K562 (cell line): ENCODE data around the gene RIMOC1. TPM values are rescaled to one million over a fixed set of nuclear protein-coding genes. Genes with fewer than 3 reads are reported as not detected.
A peak's percentile ranks its signal among the peaks of the same experiment; 100 is the strongest.

Experiments used
- BRCA1 ChIP-seq, 2 experiments: fragments of 450-650 bp in 1 of 2; sonication (generic) in 1 of 2; formaldehyde crosslinking in 1 of 2; IDR thresholded peaks; 2 replicates each; pipeline versions ENCODE4 v1.5.0 to v1.6.1; 2017 to 2020; ENCODE audit warnings: mild to moderate bottlenecking in 1 of 2, missing genetic modification reagents in 1 of 2
- BRD9 ChIP-seq: fragments of 450-650 bp; IDR thresholded peaks from 2 replicates; pipeline ENCODE4 v1.6.1; 2018; ENCODE audit warnings: low read depth; ENCODE audit not compliant: partially characterized antibody
- CCNT2 ChIP-seq: IDR thresholded peaks from 2 replicates; pipeline ENCODE4 v1.6.1; 2011; ENCODE audit warnings: borderline replicate concordance, low read depth, mild to moderate bottlenecking, moderate library complexity, mixed read lengths, low read length; ENCODE audit not compliant: insufficient read length; ENCODE audit errors: extremely low read depth
- CHD2 ChIP-seq: IDR thresholded peaks from 2 replicates; pipeline ENCODE4 v1.6.1; 2011; ENCODE audit warnings: low read depth, low read length
- EHMT2 ChIP-seq: fragments of 450-650 bp; IDR thresholded peaks from 2 replicates; pipeline ENCODE4 v1.6.1; 2018; ENCODE audit warnings: antibody characterized with exemption
- ERF ChIP-seq: fragments of 450-650 bp; formaldehyde crosslinking; IDR thresholded peaks from 2 replicates; pipeline ENCODE4 v1.4.0; 2020; ENCODE audit warnings: mild to moderate bottlenecking, mixed read lengths
- FOSL1 ChIP-seq: fragments of 200-800 bp; sonication (Bioruptor generic); conservative IDR thresholded peaks from 2 replicates; pipeline ENCODE4 v1.6.1; 2016; ENCODE audit warnings: missing genetic modification characterization, missing compliant biosample characterization
- FOXJ3 ChIP-seq: sonication (generic); formaldehyde crosslinking; IDR thresholded peaks from 2 replicates; pipeline ENCODE4 v1.4.0; 2020; ENCODE audit warnings: mild to moderate bottlenecking, missing genetic modification reagents
- HOXB6 ChIP-seq: fragments of 250-450 bp; sonication (Bioruptor Pico); IDR thresholded peaks from 2 replicates; pipeline ENCODE4 v1.5.1; 2022; ENCODE audit warnings: mild to moderate bottlenecking, borderline replicate concordance
- MTA3 ChIP-seq: fragments of 450-650 bp; formaldehyde crosslinking; IDR thresholded peaks from 2 replicates; pipeline ENCODE4 v1.6.1; 2017; ENCODE audit warnings: mild to moderate bottlenecking, borderline replicate concordance
- POLR2AphosphoS2 ChIP-seq: IDR thresholded peaks from 2 replicates; pipeline ENCODE4 v1.6.1; 2012; ENCODE audit warnings: low read length, improper control_type of control experiment
- POLR2B ChIP-seq: fragments of 450-650 bp; IDR thresholded peaks from 2 replicates; pipeline ENCODE4 v1.6.1; 2018; ENCODE audit warnings: low read depth; ENCODE audit not compliant: partially characterized antibody
- PTRF ChIP-seq: fragments of 450-650 bp; IDR thresholded peaks from 2 replicates; pipeline ENCODE4 v1.6.1; 2016; ENCODE audit warnings: mild to moderate bottlenecking, missing genetic modification characterization, missing compliant biosample characterization
- SMARCA4 ChIP-seq: fragments of 450-650 bp; IDR thresholded peaks from 2 replicates; pipeline ENCODE4 v1.6.1; 2016
- TOE1 ChIP-seq, 2 experiments: fragments of 450-650 bp in 1 of 2; sonication (generic) in 1 of 2; formaldehyde crosslinking in 1 of 2; IDR thresholded peaks; 2 replicates each; pipeline versions ENCODE4 v1.7.1 to v1.8.0; 2016 to 2022; ENCODE audit warnings: borderline replicate concordance in 2 of 2, mild to moderate bottlenecking in 2 of 2, antibody characterized with exemption in 1 of 2, inconsistent platforms in 1 of 2, low read depth in 1 of 2, missing genetic modification reagents in 1 of 2, moderate library complexity in 1 of 2
- ZBTB43 ChIP-seq: sonication (generic); formaldehyde crosslinking; IDR thresholded peaks from 2 replicates; pipeline ENCODE4 v1.8.0; 2023; ENCODE audit warnings: mild to moderate bottlenecking, missing genetic modification reagents
- ZFP1 ChIP-seq: fragments of 450-650 bp; formaldehyde crosslinking; IDR thresholded peaks from 2 replicates; pipeline ENCODE4 v1.4.0; 2020; ENCODE audit warnings: mild to moderate bottlenecking, mixed read lengths
- ZNF165 ChIP-seq: fragments of 250-450 bp; sonication (Bioruptor Pico); IDR thresholded peaks from 2 replicates; pipeline ENCODE4 v1.4.0; 2020; ENCODE audit warnings: borderline replicate concordance
- ZNF174 ChIP-seq: fragments of 250-450 bp; sonication (Bioruptor Pico); IDR thresholded peaks from 2 replicates; pipeline ENCODE4 v1.4.0; 2020; ENCODE audit warnings: mild to moderate bottlenecking
- ZNF197 ChIP-seq: fragments of 200-800 bp; sonication (Bioruptor generic); IDR thresholded peaks from 2 replicates; pipeline ENCODE4 v1.6.1; 2016; ENCODE audit warnings: low read depth, missing genetic modification characterization, missing compliant biosample characterization
- ZNF518B ChIP-seq: fragments of 250-450 bp; sonication (Bioruptor Pico); IDR thresholded peaks from 2 replicates; pipeline ENCODE4 v1.5.0; 2021; ENCODE audit warnings: mild to moderate bottlenecking, moderate library complexity
- polyA plus RNA-seq, 8 experiments: library from polyadenylated mRNA; depleted of rRNA in 4 of 8; stranded (reverse) in 5 of 8; unstranded in 3 of 8; fragments of >200 nt; fragmentation: Nextera tagmentation in 2 of 8; fragmentation: Illumina TruSeq in 1 of 8; extraction: Ambion mirVana in 2 of 8; extraction: Trizol in 1 of 8; gene quantifications; 2 replicates each; pipeline versions ENCODE4 v1.2.1 to v1.2.3, GENCODE V29; 2011 to 2014; ENCODE audit warnings: inconsistent platforms in 1 of 8, missing spikeins in 1 of 8
- total RNA-seq, 7 experiments: library from RNA; depleted of rRNA in 6 of 7; stranded (reverse); fragments of >200 nt in 6 of 7; fragmentation: Illumina TruSeq in 2 of 7; extraction: Trizol in 2 of 7; gene quantifications; 2 replicates each; pipeline versions ENCODE4 v1.2.1 to v1.2.3, GENCODE V29; 2011 to 2021; ENCODE audit warnings: low replicate concordance in 1 of 7

The RIMOC1 gene
- total and polyA plus RNA-seq, 9 of the 15 experiments (the other 6 are each of a cell fraction or from before 2014, with no cell fraction given) = 11.6 to 63.1 (median 30.8) TPM

- TF ChIP-seq ZNF518B (CRISPR knock-in tag) (no peak), POLR2AphosphoS2 (no peak), FOSL1 (tag) (no peak), ZNF165 (CRISPR knock-in tag) (0 out of 2 replicates have a peak, but pooled peaks have one; percentile 61), BRCA1 (IDR thresholded peaks at IDR 0.05) (no peak), BRCA1 (CRISPR knock-in tag; IDR thresholded peaks at IDR 0.05) (no peak), PTRF (tag) (no peak), SMARCA4 (0 out of 2 replicates have a peak, but pooled peaks have one; percentile 34), CHD2 (no peak), BRD9 (peak; percentile 41), MTA3 (no peak), ZNF197 (CRISPR knock-in tag) (no peak), POLR2B (peak; percentile 62), ZBTB43 (CRISPR knock-in tag) (no peak), ZFP1 (CRISPR knock-in tag) (no peak), HOXB6 (CRISPR knock-in tag) (no peak), TOE1 (IDR thresholded peaks at IDR 0.05; ENCODE audit: borderline replicate concordance) (no peak), TOE1 (CRISPR knock-in tag; IDR thresholded peaks at IDR 0.05; ENCODE audit: borderline replicate concordance, low read depth) (0 out of 2 replicates have a peak, but pooled peaks have one; percentile 30), EHMT2 (peak; percentile 63; the same call in 1 of the 2 replicates), FOXJ3 (CRISPR knock-in tag) (no peak), ERF (0 out of 2 replicates have a peak, but pooled peaks have one; percentile 54), ZNF174 (no peak), CCNT2 (no peak)
These were observed 707 bp upstream of the RIMOC1 start (continued) for GRCh38 chr5:41903382-41903891.
